DND-41 (cell line): Measurements from ENCODE around the gene ADCK2.

Source experiments
- EZH2 ChIP-seq: IDR thresholded peaks from 3 replicates; pipeline ENCODE4 v1.6.1; 2012; ENCODE audit warnings: borderline replicate concordance, low read depth, mild to moderate bottlenecking, moderate library complexity, low read length, inconsistent platforms; ENCODE audit not compliant: severe bottlenecking
- TF ChIP-seq, protein P1 (sequence below): IDR thresholded peaks from 2 replicates; pipeline ENCODE4 v1.5.1; 2012; ENCODE audit warnings: borderline replicate concordance, low read length, moderate library complexity, mild to moderate bottlenecking; ENCODE audit not compliant: poor library complexity, severe bottlenecking; ENCODE audit errors: extremely low read depth

DNA sequence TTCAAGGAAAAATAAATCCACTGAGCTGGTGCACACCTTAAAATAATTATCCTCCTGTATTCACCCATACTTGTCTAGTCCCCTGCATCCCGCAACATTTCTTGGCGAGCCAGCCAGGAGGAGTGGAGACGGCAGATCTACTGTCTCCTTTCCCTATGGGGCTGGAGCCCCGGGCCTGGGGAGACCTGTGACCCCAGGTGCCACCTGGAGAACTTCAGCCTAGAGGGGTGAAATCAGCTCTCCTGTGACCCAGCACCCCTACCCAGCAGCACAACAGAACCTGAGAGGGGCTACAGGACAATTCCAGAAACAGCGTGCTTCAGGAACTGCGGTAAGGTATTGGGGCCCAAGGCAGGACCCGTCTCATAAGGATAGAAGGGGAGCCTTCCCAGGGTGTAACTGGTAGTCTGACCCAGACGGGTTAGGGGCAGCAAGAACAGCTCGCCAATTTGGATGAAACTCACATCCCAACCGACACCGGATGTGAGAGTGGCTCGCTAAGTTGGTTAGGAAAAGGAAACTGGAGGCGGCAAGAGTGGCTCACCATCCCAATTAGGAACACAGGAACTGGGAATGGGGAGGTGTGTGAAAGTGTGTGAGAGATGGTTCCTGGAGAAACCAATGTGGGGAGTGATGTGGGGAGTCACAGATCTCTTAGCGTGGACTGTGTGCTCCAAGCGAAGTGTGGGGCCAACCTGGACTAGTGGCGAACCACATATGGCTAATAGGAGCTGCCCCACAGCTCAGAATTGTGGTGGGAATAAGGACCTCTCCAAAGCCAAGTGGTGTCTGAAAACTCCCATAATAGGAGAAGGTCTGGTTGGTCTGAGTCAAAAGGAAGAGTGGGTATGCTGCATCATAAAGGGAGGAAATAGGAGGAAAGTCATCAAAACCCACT, 17.0 kb upstream of the ADCK2 start:
- TF ChIP-seq, protein P1, sequence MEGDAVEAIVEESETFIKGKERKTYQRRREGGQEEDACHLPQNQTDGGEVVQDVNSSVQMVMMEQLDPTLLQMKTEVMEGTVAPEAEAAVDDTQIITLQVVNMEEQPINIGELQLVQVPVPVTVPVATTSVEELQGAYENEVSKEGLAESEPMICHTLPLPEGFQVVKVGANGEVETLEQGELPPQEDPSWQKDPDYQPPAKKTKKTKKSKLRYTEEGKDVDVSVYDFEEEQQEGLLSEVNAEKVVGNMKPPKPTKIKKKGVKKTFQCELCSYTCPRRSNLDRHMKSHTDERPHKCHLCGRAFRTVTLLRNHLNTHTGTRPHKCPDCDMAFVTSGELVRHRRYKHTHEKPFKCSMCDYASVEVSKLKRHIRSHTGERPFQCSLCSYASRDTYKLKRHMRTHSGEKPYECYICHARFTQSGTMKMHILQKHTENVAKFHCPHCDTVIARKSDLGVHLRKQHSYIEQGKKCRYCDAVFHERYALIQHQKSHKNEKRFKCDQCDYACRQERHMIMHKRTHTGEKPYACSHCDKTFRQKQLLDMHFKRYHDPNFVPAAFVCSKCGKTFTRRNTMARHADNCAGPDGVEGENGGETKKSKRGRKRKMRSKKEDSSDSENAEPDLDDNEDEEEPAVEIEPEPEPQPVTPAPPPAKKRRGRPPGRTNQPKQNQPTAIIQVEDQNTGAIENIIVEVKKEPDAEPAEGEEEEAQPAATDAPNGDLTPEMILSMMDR, result no peak
- no peak for TF ChIP-seq EZH2
